Upper lobe of left lung (tissue), 6 donors: ENCODE measurements around the gene RHOF. TPM values are rescaled to one million over a fixed set of nuclear protein-coding genes. Genes with fewer than 3 reads are reported as not detected.

Experiments used
- ATAC-seq, 2 donors: fragments of 200-7000 bp; cut with Tn5 transposase; one replicate each; pipeline ENCODE4 v1.9.1; 2022; ENCODE audit warnings: mild to moderate bottlenecking in 2 of 2, moderate library complexity in 2 of 2; ENCODE audit not compliant: low FRiP score in 2 of 2
- DNase-seq, 2 donors: peaks; one replicate each; pipeline ENCODE4 v3.0.0-alpha.2; 2019 to 2020
- H3K27ac ChIP-seq, 4 donors: fragments of 200-600 bp; sonication (generic); one replicate each; pipeline ENCODE4 v1.5.1; 2016 to 2019
- H3K27me3 ChIP-seq, 4 donors: fragments of 200-600 bp; sonication (generic); one replicate each; pipeline ENCODE4 v1.5.1; 2017 to 2019
- H3K36me3 ChIP-seq, 4 donors: fragments of 200-600 bp; sonication (generic); one replicate each; pipeline ENCODE4 v1.5.1; 2016 to 2019
- H3K4me1 ChIP-seq, 4 donors: fragments of 200-600 bp; sonication (generic); one replicate each; pipeline ENCODE4 v1.5.1; 2018 to 2019
- H3K4me3 ChIP-seq, 4 donors: fragments of 200-600 bp; sonication (generic); one replicate each; pipeline ENCODE4 v1.5.1; 2017 to 2019; ENCODE audit warnings: mild to moderate bottlenecking in 2 of 4, moderate library complexity in 1 of 4
- H3K9me3 ChIP-seq, 4 donors: fragments of 200-600 bp; sonication (generic); one replicate each; pipeline ENCODE4 v1.5.1; 2018 to 2019
- CTCF ChIP-seq, 6 experiments: fragments of 450-650 bp in 4 of 6; fragments of 200-600 bp in 2 of 6; sonication (generic) in 2 of 6; IDR thresholded peaks; one replicate each; pipeline ENCODE4 v1.5.1; 2016 to 2019; ENCODE audit warnings: antibody characterized with exemption in 6 of 6
- EP300 ChIP-seq, 4 donors: sonication (generic); formaldehyde crosslinking; IDR thresholded peaks; one replicate each; pipeline ENCODE4 v1.5.1; 2017; ENCODE audit warnings: antibody characterized with exemption in 4 of 4, control low read depth in 2 of 4
- POLR2A ChIP-seq, 4 donors: fragments of 450-650 bp; IDR thresholded peaks; one replicate each; pipeline ENCODE4 v1.5.1; 2016 to 2017; ENCODE audit warnings: antibody characterized with exemption in 4 of 4, mild to moderate bottlenecking in 2 of 4
- POLR2AphosphoS5 ChIP-seq, 2 donors: sonication (generic); formaldehyde crosslinking; IDR thresholded peaks; one replicate each; pipeline ENCODE4 v1.5.1; 2017; ENCODE audit warnings: antibody characterized with exemption in 2 of 2
- WGBS, 2 donors: methylation state at CpG; one replicate each; pipeline ENCODE4 v1.1.5; 2017 to 2018; 5-methylcytosine and 5-hydroxymethylcytosine counted together
- total RNA-seq, 6 donors: library from RNA; depleted of rRNA in 4 of 6; stranded (reverse); fragments of >200 nt in 4 of 6; gene quantifications; one replicate each; pipeline versions ENCODE4 v1.1.0 to v1.2.1, GENCODE V29; 2016 to 2021
- donor health status: DM: no; HTN: no; CAD: no; lungs with moderate emphysema.
- donor health status: DM: no; HTN: yes; CAD: no; lungs with severe emphysema.

The RHOF gene
- total RNA-seq, 6 donors from 2014 or later: 33.5 to 145 (median 45.5) TPM

- ATAC-seq: peak; percentile 28 to 32
These were observed 5.8 kb upstream of the RHOF start for GRCh38 chr12:121799156-121799841.

GRCh38 chr12:121798787-121799155 lies 5.3 kb upstream of the RHOF start:
- H3K36me3 ChIP-seq: peaks cover 0 to 13% (median 11%) of the 10 kb centered on the region in 4 donors
- ATAC-seq (no peak), DNase-seq (no peak)
- H3K4me1 ChIP-seq: peaks cover 54 to 61% (median 56%) of the 10 kb centered on the region in 4 donors
- peak overlapping the region in 3 of 4 donors; percentile 66 to 85 (median 77) for H3K4me3 ChIP-seq
- 42 to 70% methylated on average over 4 to 9 of the region's 10 CpGs for WGBS, 2 donors
- H3K27me3 ChIP-seq: no peaks in the 10 kb centered on the region
- H3K9me3 ChIP-seq: no peaks in the 10 kb centered on the region
- TF ChIP-seq CTCF (IDR thresholded peaks at IDR 0.05): no peak
- TF ChIP-seq POLR2A (IDR thresholded peaks at IDR 0.05): no peak
- TF ChIP-seq POLR2AphosphoS5 (IDR thresholded peaks at IDR 0.05): no peak
- TF ChIP-seq EP300 (IDR thresholded peaks at IDR 0.05): no peak
- H3K27ac ChIP-seq: peak overlapping the region; percentile 96 to 100 (median 98)

More at GRCh38 chr12:121799156-121799841, 5.8 kb upstream of the RHOF start:
- Histone ChIP-seq H3K27ac (peak overlapping the region; percentile 96 to 100 (median 98)), H3K36me3 (peaks cover 0 to 13% (median 11%) of the 10 kb centered on the region in 4 donors), H3K9me3 (no peaks in the 10 kb centered on the region), H3K27me3 (no peaks in the 10 kb centered on the region), H3K4me3 (peak overlapping the region; percentile 23 to 85 (median 72)), H3K4me1 (peaks cover 50 to 56% (median 52%) of the 10 kb centered on the region in 4 donors)
- peak; percentile 83 to 87 for DNase-seq
- TF ChIP-seq POLR2A (IDR thresholded peaks at IDR 0.05) (no peak), CTCF (IDR thresholded peaks at IDR 0.05) (peak in 1 of 6 experiments; percentile 11), POLR2AphosphoS5 (IDR thresholded peaks at IDR 0.05) (peak in 1 of 2 donors; percentile 42)
- WGBS, 2 donors: 7 to 17% methylated on average over 11 to 17 of the region's 30 CpGs

GRCh38 chr12:121797937-121798786 lies 4.7 kb upstream of the RHOF start:
- 46 to 64% methylated on average over 7 to 18 of the region's 19 CpGs for WGBS, 2 donors
- TF ChIP-seq CTCF (IDR thresholded peaks at IDR 0.05) (no peak), EP300 (IDR thresholded peaks at IDR 0.05) (no peak)
- no peaks in the 10 kb centered on the region for H3K27me3 ChIP-seq
- peaks cover 0 to 13% (median 11%) of the 10 kb centered on the region in 4 donors for H3K36me3 ChIP-seq
- H3K4me3 ChIP-seq: peak overlapping the region in 2 of 4 donors; percentile 77 to 85
- ATAC-seq (no peak), DNase-seq (peak in 1 of 2 donors; percentile 60)
- peaks cover 60 to 67% (median 62%) of the 10 kb centered on the region in 4 donors for H3K4me1 ChIP-seq
- no peaks in the 10 kb centered on the region for H3K9me3 ChIP-seq
- peak overlapping the region; percentile 96 to 100 (median 98) for H3K27ac ChIP-seq

- peak overlapping the region; percentile 74 to 100 (median 96) for H3K27ac ChIP-seq
- 46 to 47% methylated on average over 24 to 28 of the region's 39 CpGs for WGBS, 2 donors
- H3K4me3 ChIP-seq: peak overlapping the region in 3 of 4 donors; percentile 6 to 77 (median 25)
- ATAC-seq (peak; percentile 45 to 73), DNase-seq (peak; percentile 97 to 98)
- no peaks in the 10 kb centered on the region for H3K9me3 ChIP-seq
- peak in 1 of 4 donors; percentile 51 for TF ChIP-seq EP300 (IDR thresholded peaks at IDR 0.05)
- TF ChIP-seq POLR2A (IDR thresholded peaks at IDR 0.05): peak in 1 of 4 donors; percentile 41
- peak; percentile 71 to 78 for TF ChIP-seq POLR2AphosphoS5 (IDR thresholded peaks at IDR 0.05)
- TF ChIP-seq CTCF (IDR thresholded peaks at IDR 0.05): peak in 5 of 6 experiments; percentile 22 to 65 (median 48)
- H3K27me3 ChIP-seq: no peaks in the 10 kb centered on the region
- H3K4me1 ChIP-seq: peaks cover 60 to 78% (median 72%) of the 10 kb centered on the region in 4 donors
- H3K36me3 ChIP-seq: peaks cover 0 to 13% (median 11%) of the 10 kb centered on the region in 4 donors
These were observed 3.6 kb upstream of the RHOF start for GRCh38 chr12:121796855-121797751.
